Measurements from ENCODE around the gene TUBB6.

TUBB6 gene

GRCh38 chr18:12283256-12283655 lies 24.8 kb upstream of the TUBB6 start:
- H3K4me3 ChIP-seq (ENCODE audit: low read depth, low read length) = no peak overlapping the region
- peak; percentile 61 for DNase-seq (ENCODE audit: low read depth)
- TF ChIP-seq, protein P1, sequence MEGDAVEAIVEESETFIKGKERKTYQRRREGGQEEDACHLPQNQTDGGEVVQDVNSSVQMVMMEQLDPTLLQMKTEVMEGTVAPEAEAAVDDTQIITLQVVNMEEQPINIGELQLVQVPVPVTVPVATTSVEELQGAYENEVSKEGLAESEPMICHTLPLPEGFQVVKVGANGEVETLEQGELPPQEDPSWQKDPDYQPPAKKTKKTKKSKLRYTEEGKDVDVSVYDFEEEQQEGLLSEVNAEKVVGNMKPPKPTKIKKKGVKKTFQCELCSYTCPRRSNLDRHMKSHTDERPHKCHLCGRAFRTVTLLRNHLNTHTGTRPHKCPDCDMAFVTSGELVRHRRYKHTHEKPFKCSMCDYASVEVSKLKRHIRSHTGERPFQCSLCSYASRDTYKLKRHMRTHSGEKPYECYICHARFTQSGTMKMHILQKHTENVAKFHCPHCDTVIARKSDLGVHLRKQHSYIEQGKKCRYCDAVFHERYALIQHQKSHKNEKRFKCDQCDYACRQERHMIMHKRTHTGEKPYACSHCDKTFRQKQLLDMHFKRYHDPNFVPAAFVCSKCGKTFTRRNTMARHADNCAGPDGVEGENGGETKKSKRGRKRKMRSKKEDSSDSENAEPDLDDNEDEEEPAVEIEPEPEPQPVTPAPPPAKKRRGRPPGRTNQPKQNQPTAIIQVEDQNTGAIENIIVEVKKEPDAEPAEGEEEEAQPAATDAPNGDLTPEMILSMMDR (conservative IDR thresholded peaks at IDR 0.05; ENCODE audit: low read depth, low read length) = peak; percentile 57

- no peak for DNase-seq (ENCODE audit: low read depth)
- H3K4me3 ChIP-seq (ENCODE audit: low read depth, low read length) = no peak overlapping the region
- TF ChIP-seq, protein P1 (conservative IDR thresholded peaks at IDR 0.05; ENCODE audit: low read depth, low read length) = no peak
Observed at GRCh38 chr18:12283666-12284065, 24.4 kb upstream of the TUBB6 start.

DNA sequence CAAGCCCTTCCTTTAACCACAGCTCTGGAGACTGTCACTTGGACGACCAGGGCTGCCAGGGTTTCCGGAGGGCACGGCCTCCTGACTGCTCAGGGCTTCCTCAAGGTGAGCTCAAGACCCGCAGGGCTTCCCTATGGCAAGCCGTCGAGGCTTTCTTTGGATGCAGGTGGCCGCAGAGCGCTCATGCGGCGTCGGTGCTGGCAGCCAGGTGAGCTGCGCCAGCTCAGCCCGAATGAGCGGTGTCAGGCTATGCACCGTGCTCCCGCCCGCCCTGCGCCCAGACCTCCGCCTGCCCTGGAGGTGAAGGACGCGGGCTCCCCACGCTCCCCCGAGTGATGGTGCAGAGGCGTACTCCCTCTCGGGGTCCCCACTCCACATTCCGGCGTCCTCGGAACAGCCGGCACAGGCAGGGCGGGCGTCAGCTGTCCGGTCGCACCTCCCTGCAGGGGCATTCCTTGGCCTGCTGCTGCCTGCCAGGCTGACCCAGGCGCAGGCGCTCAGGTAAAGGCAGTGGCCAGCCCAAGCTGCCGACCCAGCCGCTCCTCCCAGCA lies 20.8 kb upstream of the TUBB6 start:
- DNase-seq (ENCODE audit: low read depth) = peak; percentile 16
- TF ChIP-seq, protein P1 (conservative IDR thresholded peaks at IDR 0.05; ENCODE audit: low read depth, low read length) = no peak
- H3K4me3 ChIP-seq (ENCODE audit: low read depth, low read length) = peak overlapping the region; percentile 57

DNA sequence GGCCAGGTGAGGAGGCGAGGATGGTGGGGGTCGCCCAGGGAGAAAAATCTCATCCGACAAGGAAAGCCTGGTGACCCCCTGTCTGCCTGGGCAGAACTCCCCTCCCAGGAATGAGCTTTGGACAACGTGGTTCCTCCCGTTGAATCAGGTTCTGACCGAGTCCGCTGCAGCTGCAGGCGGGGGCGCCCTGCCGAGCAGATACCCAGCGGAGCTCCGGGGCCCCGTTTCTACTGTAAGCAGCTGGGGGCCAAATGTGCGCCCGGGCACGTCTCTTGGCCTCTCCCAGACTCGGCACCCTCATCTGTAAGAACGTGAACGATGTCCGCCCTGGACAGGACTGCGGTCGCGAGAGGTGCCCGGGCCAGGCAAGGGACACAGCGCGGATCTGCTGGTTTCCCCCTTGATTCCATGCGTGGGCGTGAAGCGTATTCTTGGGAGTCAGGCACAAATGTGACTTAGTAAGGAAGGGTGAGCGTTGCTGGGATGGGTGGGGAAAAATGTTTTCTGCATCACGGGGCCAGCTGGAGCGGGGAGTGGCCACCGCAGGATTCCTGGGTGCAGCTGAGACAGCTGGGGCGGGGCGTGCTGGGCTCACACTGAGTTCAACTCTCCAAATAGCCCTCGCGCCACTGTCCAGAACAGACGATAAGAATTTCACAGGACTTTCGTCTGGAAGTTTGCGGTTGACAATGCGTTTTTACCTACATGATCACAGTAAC lies 20.2 kb upstream of the TUBB6 start:
- DNase-seq (ENCODE audit: low read depth) = peak; percentile 90

DNA sequence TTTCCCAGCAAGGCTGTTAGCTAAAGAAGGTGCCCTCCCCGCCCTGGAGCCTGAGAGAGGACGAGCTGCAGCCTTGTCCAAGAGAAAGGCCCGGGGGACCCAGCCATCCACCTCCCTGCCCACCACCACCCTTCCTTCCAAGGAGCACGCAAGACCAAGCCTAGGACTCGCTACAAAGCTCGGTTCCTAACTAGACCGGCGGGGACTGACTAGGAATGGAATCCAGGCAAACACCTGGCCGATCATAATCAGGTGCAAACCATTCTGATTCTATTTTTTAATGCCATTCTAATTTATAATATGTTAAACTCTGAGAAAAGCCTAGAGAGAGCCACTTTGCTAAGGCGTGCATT lies 19.7 kb upstream of the TUBB6 start:
- no peak for DNase-seq (ENCODE audit: low read depth)
- TF ChIP-seq, protein P1 (conservative IDR thresholded peaks at IDR 0.05; ENCODE audit: low read depth, low read length) = no peak
- peak overlapping the region; percentile 57 for H3K4me3 ChIP-seq (ENCODE audit: low read depth, low read length)

More for the DNA sequence above, 20.2 kb upstream of the TUBB6 start:
- TF ChIP-seq, protein P1 (conservative IDR thresholded peaks at IDR 0.05; ENCODE audit: low read depth, low read length) = no peak
- H3K4me3 ChIP-seq (ENCODE audit: low read depth, low read length) = peak overlapping the region; percentile 57

DNA sequence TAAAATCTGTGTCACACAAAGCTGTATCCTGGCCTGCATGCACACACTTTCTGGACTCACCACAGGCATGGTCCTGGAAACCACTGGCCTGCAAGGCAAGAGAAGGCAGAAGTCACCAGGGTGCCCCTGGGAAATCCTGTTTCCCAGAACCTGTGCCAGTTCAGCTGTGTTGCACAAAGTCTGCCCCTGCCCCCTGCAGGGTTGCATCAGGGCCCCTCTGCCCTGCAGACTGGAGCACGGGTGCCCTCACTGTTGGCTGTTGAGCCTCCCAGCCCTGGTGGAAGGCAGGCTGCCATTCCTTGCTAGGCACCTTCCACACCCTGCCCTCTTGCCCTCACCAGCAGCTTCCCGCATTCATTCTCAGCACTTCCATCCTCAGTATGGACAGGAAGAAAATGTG lies 18.0 kb upstream of the TUBB6 start:
- TF ChIP-seq, protein P1 (conservative IDR thresholded peaks at IDR 0.05; ENCODE audit: low read depth, low read length) = no peak
- no peak for DNase-seq (ENCODE audit: low read depth)
- no peak overlapping the region for H3K4me3 ChIP-seq (ENCODE audit: low read depth, low read length)

- no peak overlapping the region for H3K4me3 ChIP-seq (ENCODE audit: low read depth, low read length)
- no peak for DNase-seq (ENCODE audit: low read depth)
- TF ChIP-seq, protein P1 (conservative IDR thresholded peaks at IDR 0.05; ENCODE audit: low read depth, low read length) = no peak
Observed at GRCh38 chr18:12291161-12291560, 16.9 kb upstream of the TUBB6 start.
